Chondrocyte (in vitro differentiated cells): ENCODE measurements around the gene KIF22. TPM values are rescaled to one million over a fixed set of nuclear protein-coding genes. Genes with fewer than 3 reads are reported as not detected.

Source experiments
- DNase-seq: peaks from one replicate; pipeline ENCODE4 v3.0.0; 2021; ENCODE audit warnings: mixed read lengths, low spot score
- H3K27ac Mint-ChIP-seq: one replicate; pipeline ENCODE4 v1.8.0; 2021; ENCODE audit warnings: mild to moderate bottlenecking, moderate library complexity, mixed read lengths; ENCODE audit not compliant: unreplicated experiment
- H3K27me3 Mint-ChIP-seq: 2 replicates; pipeline ENCODE4 v1.8.0; 2021; ENCODE audit warnings: low read depth, mixed read lengths
- H3K36me3 Mint-ChIP-seq: 2 replicates; pipeline ENCODE4 v1.8.0; 2021; ENCODE audit warnings: low read depth, mixed read lengths
- H3K4me1 Mint-ChIP-seq: 2 replicates; pipeline ENCODE4 v1.8.0; 2021; ENCODE audit warnings: low read depth, mild to moderate bottlenecking, mixed read lengths
- H3K4me3 Mint-ChIP-seq: one replicate; pipeline ENCODE4 v1.8.0; 2021; ENCODE audit warnings: mild to moderate bottlenecking, moderate library complexity, mixed read lengths; ENCODE audit not compliant: unreplicated experiment
- H3K9me3 Mint-ChIP-seq: 2 replicates; pipeline ENCODE4 v1.8.0; 2021; ENCODE audit warnings: low read depth, mixed read lengths
- total RNA-seq: library from RNA; stranded (reverse); gene quantifications from 3 replicates; pipeline ENCODE4 v1.2.1, GENCODE V29; 2021
- TF ChIP-seq, protein P1 (sequence below): fragments of 200-600 bp; sonication (generic); IDR thresholded peaks from 2 replicates; pipeline ENCODE4 v1.5.0; 2021; ENCODE audit warnings: antibody characterized with exemption, mild to moderate bottlenecking, moderate library complexity

The KIF22 gene
- total RNA-seq, 1 donor from 2014 or later = 14.1 TPM

- no peaks in the 10 kb centered on the region for H3K27me3 Mint-ChIP-seq
- peaks cover 34% of the 10 kb centered on the region for H3K36me3 Mint-ChIP-seq
- no peak for DNase-seq
- TF ChIP-seq, protein P1, sequence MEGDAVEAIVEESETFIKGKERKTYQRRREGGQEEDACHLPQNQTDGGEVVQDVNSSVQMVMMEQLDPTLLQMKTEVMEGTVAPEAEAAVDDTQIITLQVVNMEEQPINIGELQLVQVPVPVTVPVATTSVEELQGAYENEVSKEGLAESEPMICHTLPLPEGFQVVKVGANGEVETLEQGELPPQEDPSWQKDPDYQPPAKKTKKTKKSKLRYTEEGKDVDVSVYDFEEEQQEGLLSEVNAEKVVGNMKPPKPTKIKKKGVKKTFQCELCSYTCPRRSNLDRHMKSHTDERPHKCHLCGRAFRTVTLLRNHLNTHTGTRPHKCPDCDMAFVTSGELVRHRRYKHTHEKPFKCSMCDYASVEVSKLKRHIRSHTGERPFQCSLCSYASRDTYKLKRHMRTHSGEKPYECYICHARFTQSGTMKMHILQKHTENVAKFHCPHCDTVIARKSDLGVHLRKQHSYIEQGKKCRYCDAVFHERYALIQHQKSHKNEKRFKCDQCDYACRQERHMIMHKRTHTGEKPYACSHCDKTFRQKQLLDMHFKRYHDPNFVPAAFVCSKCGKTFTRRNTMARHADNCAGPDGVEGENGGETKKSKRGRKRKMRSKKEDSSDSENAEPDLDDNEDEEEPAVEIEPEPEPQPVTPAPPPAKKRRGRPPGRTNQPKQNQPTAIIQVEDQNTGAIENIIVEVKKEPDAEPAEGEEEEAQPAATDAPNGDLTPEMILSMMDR = no peak
- H3K9me3 Mint-ChIP-seq = no peaks in the 10 kb centered on the region
- H3K4me1 Mint-ChIP-seq = no peaks in the 10 kb centered on the region
- H3K27ac Mint-ChIP-seq = no peak overlapping the region
- no peak overlapping the region for H3K4me3 Mint-ChIP-seq
Measured at GRCh38 chr16:29843931-29844330, 53.4 kb downstream of the KIF22 start.

- Mint-ChIP-seq H3K36me3 (peaks cover 31% of the 10 kb centered on the region), H3K27me3 (no peaks in the 10 kb centered on the region), H3K4me3 (no peak overlapping the region), H3K27ac (no peak overlapping the region), H3K9me3 (no peaks in the 10 kb centered on the region), H3K4me1 (peaks cover 4% of the 10 kb centered on the region)
- DNase-seq = no peak
- TF ChIP-seq, protein P1 = no peak
Measured at GRCh38 chr16:29844575-29845331, 54.2 kb downstream of the KIF22 start.

GRCh38 chr16:29845656-29846055 is 55.1 kb downstream of the KIF22 start:
- no peak overlapping the region for H3K4me3 Mint-ChIP-seq

DNA sequence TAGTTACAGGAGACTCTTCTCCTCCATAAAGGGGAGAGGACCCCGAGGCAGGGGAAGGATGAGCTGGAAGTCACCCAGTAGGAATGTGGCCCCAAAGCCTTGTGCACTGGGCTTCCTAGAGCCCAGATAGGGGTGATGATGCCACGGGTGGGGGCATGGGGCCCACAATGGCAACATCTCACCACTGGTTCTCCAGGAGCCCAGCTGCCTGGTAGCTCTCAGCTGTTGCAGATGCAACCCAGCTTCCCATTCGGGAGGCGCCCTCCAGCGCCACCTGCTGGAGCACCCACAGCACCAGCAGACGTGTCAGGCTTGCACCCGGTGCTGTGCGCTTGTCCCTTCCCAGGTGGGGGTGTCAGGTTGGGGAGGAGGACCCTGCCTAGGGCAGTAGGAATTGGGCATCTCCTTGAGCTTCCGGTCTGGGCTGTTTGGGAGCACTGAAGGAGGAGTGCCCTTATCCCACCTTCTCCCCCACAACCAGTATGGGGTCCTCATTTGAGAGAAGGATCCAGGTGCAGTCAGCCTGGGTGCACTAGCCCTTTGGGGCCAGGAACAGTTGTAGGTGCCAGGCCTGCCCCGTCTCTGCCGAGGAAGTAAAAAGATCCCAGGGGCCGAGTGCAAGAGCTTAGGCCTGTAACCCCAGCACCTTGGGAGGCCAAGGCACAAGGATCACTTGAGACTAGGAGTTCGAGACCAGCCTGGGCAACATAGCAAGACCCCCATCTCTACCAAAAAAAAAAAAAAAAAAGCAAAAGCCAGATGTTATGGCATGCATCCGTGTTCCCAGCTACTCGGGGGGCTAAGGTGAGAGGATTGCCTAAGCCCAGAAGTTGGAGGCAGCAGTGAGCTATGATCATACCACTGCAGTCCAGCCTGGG is 58.1 kb downstream of the KIF22 start:
- Mint-ChIP-seq H3K9me3 (no peaks in the 10 kb centered on the region), H3K27me3 (no peaks in the 10 kb centered on the region), H3K36me3 (peaks cover 22% of the 10 kb centered on the region), H3K4me3 (no peak overlapping the region), H3K4me1 (peaks cover 4% of the 10 kb centered on the region), H3K27ac (no peak overlapping the region)
- TF ChIP-seq, protein P1 = peak; percentile 84
- DNase-seq = no peak

More at GRCh38 chr16:29845656-29846055, 55.1 kb downstream of the KIF22 start:
- no peak overlapping the region for H3K27ac Mint-ChIP-seq
- no peak for DNase-seq
- H3K36me3 Mint-ChIP-seq = peaks cover 27% of the 10 kb centered on the region
- TF ChIP-seq, protein P1 = no peak
- H3K9me3 Mint-ChIP-seq = no peaks in the 10 kb centered on the region
- no peaks in the 10 kb centered on the region for H3K27me3 Mint-ChIP-seq
- peaks cover 4% of the 10 kb centered on the region for H3K4me1 Mint-ChIP-seq

GRCh38 chr16:29849505-29849904 is 59.0 kb downstream of the KIF22 start:
- no peaks in the 10 kb centered on the region for H3K9me3 Mint-ChIP-seq
- no peak overlapping the region for H3K4me3 Mint-ChIP-seq
- no peak overlapping the region for H3K27ac Mint-ChIP-seq
- TF ChIP-seq, protein P1 = no peak
- H3K27me3 Mint-ChIP-seq = no peaks in the 10 kb centered on the region
- peaks cover 4% of the 10 kb centered on the region for H3K4me1 Mint-ChIP-seq
- no peak for DNase-seq
- peaks cover 19% of the 10 kb centered on the region for H3K36me3 Mint-ChIP-seq
